Right renal cortex interstitium (tissue), 3 donors: Measurements from ENCODE around the gene CC2D2B. TPM values are rescaled to one million over a fixed set of nuclear protein-coding genes. Genes with fewer than 3 reads are reported as not detected.
"Not testable (repeated sequence)": the region's sequence is repeated elsewhere in the genome, so short reads cannot be mapped to it uniquely, and the experiment has no call there.

Experiments
- DNase-seq, 3 donors: peaks; one replicate each; pipeline ENCODE4 v3.0.0-alpha.2; 2013; ENCODE audit warnings: low read depth in 3 of 3, low spot score in 2 of 3
- polyA plus RNA-seq, 3 donors: library from polyadenylated mRNA; unstranded; fragments of 120-200 nt; gene quantifications; one replicate each; pipeline ENCODE4 v1.2.1, GENCODE V29; 2013; ENCODE audit not compliant: insufficient read length in 3 of 3

The CC2D2B gene
- polyA plus RNA-seq, 3 donors = 0.83 to 1.6 (median 1.2) TPM

DNA sequence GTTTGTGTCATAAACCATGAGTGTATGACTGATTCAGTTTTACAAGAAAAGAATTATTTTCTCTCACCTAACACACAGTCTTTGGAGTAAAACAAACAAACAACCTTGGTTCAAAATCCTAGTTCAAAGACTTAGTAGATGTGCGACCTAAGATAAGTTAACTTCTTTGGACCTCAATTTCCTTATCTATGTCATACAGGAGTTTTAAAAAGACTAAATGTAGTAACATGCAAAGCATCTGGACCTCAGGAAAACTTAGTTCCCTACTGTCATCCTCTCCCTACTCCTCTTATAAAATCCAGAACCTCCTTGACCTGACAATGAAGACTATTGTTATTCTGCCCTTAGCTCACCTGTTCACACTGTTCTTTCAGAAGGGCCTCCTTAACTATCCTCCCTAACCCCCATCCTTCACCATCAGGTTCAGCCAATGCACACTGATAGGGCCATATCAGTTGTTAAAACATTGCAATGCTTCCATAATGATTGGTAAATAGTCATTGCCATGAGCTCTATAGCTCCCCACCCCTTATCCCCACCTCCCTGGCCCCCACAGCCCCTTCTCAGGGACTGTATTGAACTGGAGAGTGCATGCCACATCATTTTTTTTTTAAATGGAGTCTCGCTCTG lies 106.8 kb downstream of the CC2D2B start:
- DNase-seq = no peak

DNA sequence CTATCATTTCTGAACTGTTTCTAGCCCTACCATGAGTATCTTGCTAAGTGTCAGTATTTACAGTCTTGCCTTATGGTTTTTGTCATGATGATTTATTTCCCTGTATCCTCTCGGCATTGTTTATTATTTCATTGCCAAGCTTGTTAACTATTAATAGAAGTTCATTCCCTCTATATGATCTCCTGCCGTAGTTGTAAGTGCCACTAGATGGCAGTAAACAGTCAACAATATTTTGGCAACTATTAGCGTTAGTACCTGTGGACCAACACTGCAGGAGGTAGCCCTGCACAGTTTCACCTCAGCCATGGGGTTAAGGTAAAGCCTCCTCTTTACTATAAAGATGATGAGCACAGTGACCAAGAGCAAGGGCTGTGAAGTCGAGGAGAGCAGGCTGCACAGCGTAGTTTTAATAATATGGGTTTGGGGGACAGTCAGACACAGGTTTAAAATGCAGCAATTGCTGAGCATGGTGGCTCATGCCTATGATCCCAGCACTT lies 109.5 kb downstream of the CC2D2B start:
- DNase-seq = peak; percentile 77 to 88 (median 84)

DNA sequence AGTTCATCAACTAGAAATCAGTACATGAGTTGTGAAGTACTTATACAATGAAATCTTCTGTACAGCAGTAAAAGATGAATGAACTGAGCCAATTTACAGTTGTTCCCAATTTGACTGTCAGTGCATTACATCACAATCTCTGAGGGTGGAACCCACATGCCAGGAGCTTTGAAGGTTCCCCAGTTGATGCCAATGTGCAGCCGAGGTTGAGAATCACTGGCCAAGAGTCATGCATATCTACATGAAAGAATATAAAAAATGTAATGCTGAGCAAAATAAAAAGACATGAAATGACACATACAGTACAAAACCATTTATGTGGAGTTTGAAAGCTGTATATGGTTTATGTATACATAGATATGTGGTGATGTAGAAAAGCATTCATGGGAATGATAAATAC lies 113.6 kb downstream of the CC2D2B start:
- no peak for DNase-seq

DNA sequence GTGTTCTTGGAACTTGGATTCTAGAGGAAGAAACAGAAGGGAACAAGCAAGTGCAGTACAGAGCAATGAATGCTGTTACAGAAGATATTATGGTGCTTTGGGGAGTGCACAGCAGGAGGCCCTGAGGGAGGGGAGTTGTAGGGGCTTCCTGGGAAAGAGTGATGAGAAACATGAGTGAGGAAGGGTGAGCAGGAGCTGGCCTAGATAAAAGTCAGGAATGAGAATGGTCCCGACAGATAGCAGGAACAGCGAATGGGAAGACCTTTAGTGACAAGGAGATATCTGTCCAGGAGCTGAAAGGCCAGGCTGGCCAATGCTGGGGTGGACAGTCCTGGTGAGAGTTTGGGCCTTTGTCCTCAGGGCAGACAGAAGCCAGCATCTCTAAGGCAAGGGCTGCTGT lies 115.0 kb downstream of the CC2D2B start:
- DNase-seq = no peak

- DNase-seq = no peak
Observed at GRCh38 chr10:96023168-96023567, 115.4 kb downstream of the CC2D2B start.

GRCh38 chr10:96025566-96025965 lies 117.8 kb downstream of the CC2D2B start:
- DNase-seq = no peak

- no peak for DNase-seq
Observed at GRCh38 chr10:96034625-96035024, 126.8 kb downstream of the CC2D2B start.

- no peak for DNase-seq
Observed at GRCh38 chr10:96038476-96039387, 131.0 kb downstream of the CC2D2B start.

DNA sequence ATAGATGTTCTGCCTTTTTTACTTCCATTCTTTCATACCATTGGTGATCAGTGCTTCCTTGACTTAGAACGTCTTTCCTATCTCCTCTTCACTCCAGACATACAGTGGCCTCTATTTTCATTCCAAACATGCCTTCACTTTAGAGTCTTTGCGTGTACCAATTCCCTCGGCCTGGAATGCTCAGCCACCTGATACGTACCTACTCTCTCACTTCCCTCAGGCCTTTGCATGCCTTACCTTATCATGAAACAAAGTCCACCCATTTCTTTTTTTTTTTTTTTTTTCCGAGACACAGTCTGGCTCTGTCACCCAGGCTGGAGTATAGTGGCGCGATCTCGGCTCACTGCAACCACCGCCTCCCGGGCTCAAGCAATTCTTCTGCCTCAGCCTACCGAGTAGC lies 133.4 kb downstream of the CC2D2B start:
- DNase-seq = no peak

- DNase-seq = peak; percentile 47 to 79 (median 75)
Observed at GRCh38 chr10:96043033-96043892, 135.5 kb downstream of the CC2D2B start, which contains the start of gene CCNJ. CCNJ (plus strand) TSS chr10:96043583; CDS start chr10:96044394, 811 bp downstream.

- DNase-seq = peak; percentile 31 to 54 (median 41)
Observed at GRCh38 chr10:96043893-96044715, 136.3 kb downstream of the CC2D2B start.

DNA sequence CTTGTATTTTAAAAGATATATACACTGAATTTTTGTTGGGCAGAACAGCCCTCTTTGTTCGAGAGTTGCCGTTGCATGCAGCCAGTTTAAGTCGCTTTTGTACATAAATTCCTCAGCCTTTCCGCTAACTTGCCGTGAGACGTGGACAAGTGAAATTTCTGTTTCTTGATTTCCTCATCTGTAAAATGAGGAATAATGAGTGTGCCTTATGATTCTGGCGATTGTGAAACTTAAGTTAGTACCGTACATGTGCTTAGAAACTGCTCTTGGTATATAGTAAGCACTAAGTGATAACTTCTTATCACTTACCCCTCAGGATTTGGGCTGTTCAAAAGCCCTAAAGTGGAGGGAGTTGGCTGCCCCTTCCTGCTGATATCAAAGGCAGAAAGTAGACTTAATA lies 137.0 kb downstream of the CC2D2B start:
- peak in 2 of 3 donors; percentile 5 to 31 for DNase-seq

GRCh38 chr10:96046546-96046945 lies 138.8 kb downstream of the CC2D2B start:
- no peak for DNase-seq

GRCh38 chr10:96047004-96047649 lies 139.4 kb downstream of the CC2D2B start:
- no peak for DNase-seq

- DNase-seq = not testable (repeated sequence)
Observed at GRCh38 chr10:96047925-96048324, 140.2 kb downstream of the CC2D2B start.

- no peak for DNase-seq
Observed at GRCh38 chr10:96049340-96049739, 141.6 kb downstream of the CC2D2B start.

- DNase-seq = no peak
Observed at GRCh38 chr10:96053985-96054384, 146.2 kb downstream of the CC2D2B start.

DNA sequence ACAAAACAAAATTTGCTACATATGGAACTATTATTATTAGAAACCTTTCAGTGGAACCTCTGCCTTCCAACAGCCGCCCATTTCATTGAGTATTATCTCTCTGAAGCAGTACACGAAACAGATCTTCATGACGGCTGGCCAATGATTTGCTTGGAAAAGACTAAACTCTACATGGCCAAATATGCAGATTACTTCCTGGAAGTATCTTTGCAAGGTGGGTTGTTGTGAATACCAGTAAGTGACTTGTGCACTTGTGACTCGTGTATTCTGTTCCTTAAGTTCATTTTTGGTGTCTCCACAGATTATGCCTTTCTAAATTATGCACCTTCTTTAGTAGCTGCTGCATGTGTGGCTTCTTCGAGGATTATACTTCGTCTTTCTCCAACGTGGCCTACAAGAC lies 149.0 kb downstream of the CC2D2B start:
- no peak for DNase-seq

DNA sequence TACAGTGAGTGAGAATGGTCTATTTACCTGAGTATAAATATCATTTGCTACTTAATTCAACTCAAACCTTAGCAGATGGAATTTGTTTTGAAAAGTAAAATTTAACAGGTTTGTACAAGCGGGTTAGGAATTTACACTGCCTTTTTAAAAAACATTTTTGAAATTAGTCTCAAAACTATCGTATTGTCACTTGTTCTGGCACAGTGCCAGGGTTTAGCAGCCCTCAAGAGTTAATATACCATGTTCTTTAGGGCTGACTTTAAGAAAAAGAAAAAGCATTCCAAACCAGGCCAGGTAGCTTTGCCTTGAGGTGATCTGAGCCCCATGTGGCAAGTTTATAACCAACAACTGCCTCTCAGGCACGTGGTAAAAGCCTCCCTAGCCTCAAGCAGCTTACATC lies 153.5 kb downstream of the CC2D2B start:
- DNase-seq = no peak
